MM.1S (cell line): ENCODE data around the gene PRR5.

Source experiments
- DNase-seq: peaks from one replicate; pipeline ENCODE4 v3.0.0-alpha.2; 2015
- H2AFZ ChIP-seq: fragments of 300-600 bp; sonication (generic); 2 replicates; pipeline ENCODE4 v1.6.0; 2016; ENCODE audit warnings: antibody characterized with exemption, low read length
- H3F3A ChIP-seq: fragments of 300-600 bp; sonication (generic); 2 replicates; pipeline ENCODE4 v1.6.1; 2016; ENCODE audit warnings: mild to moderate bottlenecking, antibody characterized with exemption, low read length, moderate library complexity, mixed read lengths; ENCODE audit not compliant: insufficient read depth
- H3K27ac ChIP-seq: fragments of 300-600 bp; sonication (generic); 2 replicates; pipeline ENCODE4 v1.5.1; 2016; ENCODE audit warnings: mild to moderate bottlenecking, low read length
- H3K27me3 ChIP-seq: fragments of 300-600 bp; sonication (generic); replicated peaks from 2 replicates; pipeline ENCODE4 v1.6.0; 2016; ENCODE audit warnings: low read length; ENCODE audit not compliant: insufficient read depth
- H3K36me3 ChIP-seq: fragments of 300-600 bp; sonication (generic); replicated peaks from 2 replicates; pipeline ENCODE4 v1.6.1; 2016; ENCODE audit warnings: mild to moderate bottlenecking, low read length, mixed read lengths; ENCODE audit not compliant: insufficient read depth
- H3K4me1 ChIP-seq: fragments of 300-600 bp; sonication (generic); 2 replicates; pipeline ENCODE4 v1.6.1; 2016; ENCODE audit warnings: low read length, mixed read lengths
- H3K4me2 ChIP-seq: fragments of 300-600 bp; sonication (generic); 2 replicates; pipeline ENCODE4 v1.6.0; 2016; ENCODE audit warnings: low read depth, low read length
- H3K4me3 ChIP-seq: fragments of 300-600 bp; sonication (generic); 2 replicates; pipeline ENCODE4 v1.5.1; 2016; ENCODE audit warnings: low read length, mixed read lengths
- H3K79me2 ChIP-seq: fragments of 300-600 bp; sonication (generic); 2 replicates; pipeline ENCODE4 v1.6.1; 2016; ENCODE audit warnings: mixed run types, low read length, mixed read lengths
- H3K9ac ChIP-seq: fragments of 300-600 bp; sonication (generic); 2 replicates; pipeline ENCODE4 v1.6.1; 2016; ENCODE audit warnings: low read length, mixed read lengths
- H3K9me2 ChIP-seq: fragments of 300-600 bp; sonication (generic); replicated peaks from 2 replicates; pipeline ENCODE4 v1.6.1; 2016; ENCODE audit warnings: mild to moderate bottlenecking, low read length, mixed read lengths; ENCODE audit not compliant: insufficient read depth
- H3K9me3 ChIP-seq: fragments of 300-600 bp; sonication (generic); replicated peaks from 2 replicates; pipeline ENCODE4 v1.6.1; 2016; ENCODE audit warnings: mild to moderate bottlenecking, low read length, mixed read lengths; ENCODE audit not compliant: insufficient read depth
- H4K20me1 ChIP-seq: fragments of 300-600 bp; sonication (generic); 2 replicates; pipeline ENCODE4 v1.6.1; 2016; ENCODE audit warnings: mild to moderate bottlenecking, low read length, moderate library complexity, mixed read lengths; ENCODE audit not compliant: insufficient read depth
- CTCF ChIP-seq: fragments of 300-600 bp; sonication (generic); IDR thresholded peaks from 2 replicates; pipeline ENCODE4 v1.5.1; 2016; ENCODE audit warnings: antibody characterized with exemption, low read length, mixed read lengths
- EZH2 ChIP-seq: fragments of 300-600 bp; sonication (generic); optimal IDR thresholded peaks from 2 replicates; pipeline ENCODE3; 2017; ENCODE audit warnings: low read depth, mild to moderate bottlenecking, antibody characterized with exemption, low read length, mixed read lengths
- EZH2phosphoT487 ChIP-seq: fragments of 300-600 bp; sonication (generic); IDR thresholded peaks from 2 replicates; pipeline ENCODE4 v1.6.1; 2018; ENCODE audit warnings: antibody characterized with exemption, low read length

Gene PRR5

GRCh38 chr22:44693145-44693544, 8.9 kb upstream of the PRR5 start:
- Histone ChIP-seq H3K36me3 (no peaks in the 10 kb centered on the region), H4K20me1 (no peaks in the 10 kb centered on the region), H3K9ac (no peak overlapping the region), H3K9me3 (no peaks in the 10 kb centered on the region), H3K27me3 (peaks cover 68% of the 10 kb centered on the region), H3K27ac (no peak overlapping the region), H3F3A (no peaks in the 10 kb centered on the region), H3K79me2 (no peaks in the 10 kb centered on the region), H3K4me1 (no peaks in the 10 kb centered on the region), H3K4me3 (no peak overlapping the region), H3K4me2 (no peak overlapping the region), H2AFZ (no peak overlapping the region), H3K9me2 (no peaks in the 10 kb centered on the region)
- DNase-seq: no peak
- TF ChIP-seq CTCF (no peak), EZH2 (no peak), EZH2phosphoT487 (no peak)

GRCh38 chr22:44693756-44694155, 8.2 kb upstream of the PRR5 start:
- Histone ChIP-seq H3F3A (no peaks in the 10 kb centered on the region), H3K4me1 (no peaks in the 10 kb centered on the region), H3K9me2 (no peaks in the 10 kb centered on the region), H3K9ac (no peak overlapping the region), H4K20me1 (no peaks in the 10 kb centered on the region), H3K36me3 (no peaks in the 10 kb centered on the region), H3K4me2 (no peak overlapping the region), H3K4me3 (no peak overlapping the region), H2AFZ (no peak overlapping the region), H3K79me2 (no peaks in the 10 kb centered on the region), H3K27me3 (peaks cover 69% of the 10 kb centered on the region), H3K9me3 (no peaks in the 10 kb centered on the region), H3K27ac (no peak overlapping the region)
- no peak for TF ChIP-seq EZH2
- no peak for TF ChIP-seq EZH2phosphoT487
- TF ChIP-seq CTCF: no peak
- DNase-seq: no peak

- no peaks in the 10 kb centered on the region for H3K4me1 ChIP-seq
- H3K4me2 ChIP-seq: no peak overlapping the region
- peak; percentile 62 for DNase-seq
- H3K4me3 ChIP-seq: no peak overlapping the region
- no peaks in the 10 kb centered on the region for H3K9me2 ChIP-seq
- no peak overlapping the region for H2AFZ ChIP-seq
- H3F3A ChIP-seq: no peaks in the 10 kb centered on the region
- H3K9me3 ChIP-seq: no peaks in the 10 kb centered on the region
- TF ChIP-seq EZH2: no peak
- no peak for TF ChIP-seq EZH2phosphoT487
- peak; percentile 87 for TF ChIP-seq CTCF
- no peak overlapping the region for H3K27ac ChIP-seq
- H3K9ac ChIP-seq: no peak overlapping the region
- H4K20me1 ChIP-seq: no peaks in the 10 kb centered on the region
- no peaks in the 10 kb centered on the region for H3K79me2 ChIP-seq
- H3K36me3 ChIP-seq: no peaks in the 10 kb centered on the region
- peaks cover 63% of the 10 kb centered on the region for H3K27me3 ChIP-seq
Observed at GRCh38 chr22:44697423-44698141, 4.4 kb upstream of the PRR5 start.
